GM12865 (cell line): Measurements from ENCODE around the gene JARID2.
"Not testable (repeated sequence)": the region's sequence is repeated elsewhere in the genome, so short reads cannot be mapped to it uniquely, and the experiment has no call there.

Experiments used
- DNase-seq: peaks from one replicate; pipeline ENCODE4 v3.0.0; 2010; ENCODE audit warnings: low read depth
- H3K4me3 ChIP-seq: 2 replicates; pipeline ENCODE4 v1.5.1; 2011; ENCODE audit warnings: mild to moderate bottlenecking, low read depth, low read length, control low read depth
- TF ChIP-seq, protein P1 (sequence below): IDR thresholded peaks from 2 replicates; pipeline ENCODE4 v1.5.1; 2011; ENCODE audit warnings: low read length, control low read depth, low read depth, inconsistent platforms; ENCODE audit not compliant: insufficient read depth; ENCODE audit errors: missing control alignments

The JARID2 gene

DNA sequence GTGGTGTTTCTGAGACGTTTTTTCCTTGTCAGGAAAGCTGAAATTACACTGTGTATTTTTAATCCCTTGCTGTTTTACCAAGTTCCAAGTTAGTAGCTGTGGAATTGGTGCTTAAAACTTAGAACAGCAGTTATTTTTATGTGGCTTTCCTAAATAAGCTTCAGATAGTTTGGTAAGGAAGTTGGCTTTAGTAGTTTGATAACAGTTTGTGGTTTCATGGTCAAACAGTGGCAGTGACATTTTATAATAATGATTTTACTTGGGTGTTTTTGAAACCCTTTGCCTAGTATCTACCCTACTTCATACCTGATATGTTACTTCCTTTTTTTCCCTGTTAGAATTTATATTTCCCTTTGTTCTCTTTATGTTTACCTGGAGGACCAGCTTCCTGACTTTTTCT, 164.9 kb downstream of the JARID2 start:
- TF ChIP-seq, protein P1, sequence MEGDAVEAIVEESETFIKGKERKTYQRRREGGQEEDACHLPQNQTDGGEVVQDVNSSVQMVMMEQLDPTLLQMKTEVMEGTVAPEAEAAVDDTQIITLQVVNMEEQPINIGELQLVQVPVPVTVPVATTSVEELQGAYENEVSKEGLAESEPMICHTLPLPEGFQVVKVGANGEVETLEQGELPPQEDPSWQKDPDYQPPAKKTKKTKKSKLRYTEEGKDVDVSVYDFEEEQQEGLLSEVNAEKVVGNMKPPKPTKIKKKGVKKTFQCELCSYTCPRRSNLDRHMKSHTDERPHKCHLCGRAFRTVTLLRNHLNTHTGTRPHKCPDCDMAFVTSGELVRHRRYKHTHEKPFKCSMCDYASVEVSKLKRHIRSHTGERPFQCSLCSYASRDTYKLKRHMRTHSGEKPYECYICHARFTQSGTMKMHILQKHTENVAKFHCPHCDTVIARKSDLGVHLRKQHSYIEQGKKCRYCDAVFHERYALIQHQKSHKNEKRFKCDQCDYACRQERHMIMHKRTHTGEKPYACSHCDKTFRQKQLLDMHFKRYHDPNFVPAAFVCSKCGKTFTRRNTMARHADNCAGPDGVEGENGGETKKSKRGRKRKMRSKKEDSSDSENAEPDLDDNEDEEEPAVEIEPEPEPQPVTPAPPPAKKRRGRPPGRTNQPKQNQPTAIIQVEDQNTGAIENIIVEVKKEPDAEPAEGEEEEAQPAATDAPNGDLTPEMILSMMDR: no peak
- H3K4me3 ChIP-seq: no peak overlapping the region
- DNase-seq: no peak

DNA sequence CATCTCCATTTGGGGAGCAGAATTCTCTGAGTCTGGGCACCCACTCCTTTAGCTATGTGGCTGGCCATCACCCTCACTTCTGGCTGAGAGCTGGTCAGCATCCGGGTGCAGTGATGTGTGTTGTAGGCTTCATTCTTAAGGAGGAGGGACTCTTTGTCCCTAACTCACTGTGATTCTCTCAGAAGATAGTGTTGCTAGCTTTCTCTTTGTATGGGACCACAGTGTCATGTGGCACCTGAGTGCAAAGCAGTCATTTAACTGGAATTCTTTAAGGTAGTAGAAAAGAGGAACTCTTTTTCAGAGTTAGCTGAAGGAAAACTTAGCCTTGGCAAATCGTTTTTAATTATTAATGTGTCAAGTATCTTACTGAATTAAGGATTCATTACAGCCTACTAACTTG, 165.9 kb downstream of the JARID2 start:
- TF ChIP-seq, protein P1: no peak
- no peak overlapping the region for H3K4me3 ChIP-seq

DNA sequence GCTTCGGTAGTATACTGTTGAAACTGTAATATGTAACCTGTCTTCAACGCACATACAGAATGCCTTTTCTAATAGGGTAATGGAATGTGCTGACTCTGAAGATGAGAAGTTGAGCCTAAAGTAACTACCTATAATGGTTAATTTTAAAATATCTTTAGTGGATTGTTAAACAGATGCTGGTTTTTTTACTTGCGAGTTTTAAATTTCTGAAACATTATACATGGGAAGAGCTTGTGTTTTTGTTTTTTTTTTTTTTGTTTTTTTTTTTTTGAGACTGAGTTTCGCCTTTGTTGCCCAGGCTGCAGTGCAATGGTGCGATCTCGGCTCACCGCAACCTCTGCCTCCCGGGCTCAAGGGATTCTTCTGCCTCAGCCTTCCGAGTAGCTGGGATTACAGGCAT, 166.9 kb downstream of the JARID2 start:
- no peak for DNase-seq
- TF ChIP-seq, protein P1: no peak
- H3K4me3 ChIP-seq: no peak overlapping the region

More for the DNA sequence above, 165.9 kb downstream of the JARID2 start:
- no peak for DNase-seq

DNA sequence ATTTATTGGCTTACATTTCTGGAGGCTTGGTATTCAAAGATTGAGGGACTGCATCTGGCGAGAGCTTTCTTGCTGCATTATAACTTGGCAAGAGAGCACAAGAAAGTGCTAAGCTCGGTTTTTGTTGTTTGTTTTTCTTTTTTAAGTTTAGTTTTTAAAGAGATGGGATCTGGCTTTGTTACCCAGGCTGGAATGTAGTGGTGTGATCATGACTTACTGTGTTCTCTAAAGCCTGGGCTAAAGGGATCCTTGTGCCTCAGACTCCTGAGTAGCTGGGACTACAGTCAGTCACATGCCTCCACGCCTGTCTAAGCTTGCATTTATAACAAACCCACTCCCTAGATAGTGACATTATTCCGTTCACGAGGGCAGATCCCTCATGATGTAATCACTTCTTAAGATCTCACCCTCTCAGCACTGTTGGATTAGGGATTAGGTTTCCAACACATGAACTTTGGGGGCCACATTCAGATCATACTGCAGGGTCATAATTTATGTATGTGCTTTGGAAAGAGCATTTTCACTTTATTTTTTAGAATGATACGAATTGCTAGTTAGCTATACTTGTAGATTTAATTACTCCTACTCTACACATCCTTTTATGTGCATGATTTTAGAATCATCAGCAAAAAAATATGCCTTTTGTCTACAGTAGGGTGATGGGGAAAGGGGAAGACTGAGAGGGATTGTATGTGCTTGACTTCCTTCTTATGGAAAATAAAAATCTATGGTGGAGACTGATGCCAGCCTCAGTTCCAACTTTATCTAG, 167.8 kb downstream of the JARID2 start:
- no peak for DNase-seq
- TF ChIP-seq, protein P1: no peak

DNA sequence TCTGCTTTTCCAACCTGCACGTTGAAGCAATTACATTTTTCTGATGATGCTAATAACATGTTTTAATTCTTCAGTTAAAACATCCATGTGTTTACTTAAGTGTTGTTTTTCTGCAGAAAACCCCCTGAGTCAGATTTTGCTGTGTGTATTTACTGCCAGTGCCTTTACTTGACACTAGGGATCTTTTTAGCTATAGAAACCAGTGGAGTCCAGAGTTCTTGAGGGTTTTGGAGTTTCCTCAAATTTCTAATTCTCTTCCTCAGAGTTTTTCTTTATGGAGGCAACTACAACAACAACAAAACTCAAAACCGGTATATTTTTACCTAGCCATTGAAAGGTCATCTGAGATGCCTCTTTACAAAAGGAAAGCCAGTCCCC, 168.4 kb downstream of the JARID2 start:
- TF ChIP-seq, protein P1: no peak
- no peak for DNase-seq

More for the DNA sequence above, 167.8 kb downstream of the JARID2 start:
- no peak overlapping the region for H3K4me3 ChIP-seq

DNA sequence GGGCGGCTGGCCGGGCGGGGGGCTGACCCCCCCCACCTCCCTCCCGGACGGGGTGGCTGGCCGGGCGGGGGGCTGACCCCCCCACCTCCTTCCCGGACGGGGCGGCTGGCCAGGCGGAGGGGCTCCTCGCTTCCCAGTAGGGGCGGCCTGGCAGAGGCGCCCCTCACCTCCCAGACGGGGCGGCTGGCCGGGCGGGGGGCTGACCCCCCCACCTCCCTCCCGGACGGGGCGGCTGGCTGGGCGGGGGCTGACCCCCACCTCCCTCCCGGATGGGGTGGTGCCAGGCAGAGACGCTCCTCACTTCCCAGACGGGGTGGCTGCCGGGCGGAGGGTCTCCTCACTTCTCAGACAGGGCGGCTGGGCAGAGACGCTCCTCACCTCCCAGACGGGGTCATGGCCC, 169.8 kb downstream of the JARID2 start:
- not testable (repeated sequence) for H3K4me3 ChIP-seq, DNase-seq

More for the DNA sequence above, 168.4 kb downstream of the JARID2 start:
- H3K4me3 ChIP-seq: no peak overlapping the region

DNA sequence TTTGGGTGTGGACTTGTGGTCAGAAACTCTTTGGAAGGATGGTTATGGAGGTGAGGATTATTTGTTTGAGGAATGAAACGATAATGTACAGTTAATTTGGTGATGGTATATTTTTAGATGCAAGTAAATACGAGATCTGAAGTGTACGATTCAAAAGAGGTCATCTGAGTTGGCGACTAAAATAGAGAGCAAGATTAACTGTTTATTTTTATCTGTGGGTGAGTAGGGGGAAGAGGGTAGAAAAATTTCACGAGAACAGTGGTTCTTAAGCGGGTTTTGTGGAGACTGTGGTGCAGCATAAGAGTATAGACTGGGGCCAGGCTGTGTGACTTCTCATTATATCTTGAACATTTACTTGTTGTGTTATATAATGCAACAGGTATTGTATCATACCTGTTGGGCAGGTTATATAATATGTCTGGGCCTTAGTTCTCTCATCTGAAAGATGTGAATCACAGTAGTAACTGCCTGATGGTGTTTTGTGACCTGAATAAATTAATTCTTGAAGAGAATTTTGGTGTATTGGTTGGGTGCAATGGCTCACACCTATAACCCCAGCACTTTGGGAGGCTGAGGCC, 171.2 kb downstream of the JARID2 start:
- H3K4me3 ChIP-seq: no peak overlapping the region
- TF ChIP-seq, protein P1: no peak
- DNase-seq: no peak
